ENCODE data around the gene DIRAS2.

The DIRAS2 gene

DNA sequence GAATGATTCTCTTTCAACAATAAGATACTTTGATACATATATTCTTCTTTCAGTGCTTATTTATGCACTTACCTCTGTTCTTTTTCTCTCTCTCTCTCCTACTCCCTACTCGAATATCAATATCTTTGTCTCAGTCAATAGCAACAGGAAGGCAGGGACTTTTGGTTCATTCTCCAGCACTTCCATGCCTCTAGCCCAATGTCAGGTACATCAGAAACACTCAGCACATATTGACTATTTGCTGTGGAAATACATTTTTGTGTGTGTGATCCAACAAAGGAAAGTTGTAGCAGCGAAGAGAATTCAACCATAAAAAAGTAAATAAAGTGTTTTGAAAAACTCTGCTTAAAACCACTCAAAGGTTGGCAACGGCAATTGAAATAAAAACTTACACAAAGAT lies 12.6 kb downstream of the DIRAS2 start:
- TF ChIP-seq HDGF (IDR thresholded peaks at IDR 0.05; ENCODE audit: borderline replicate concordance) (no peak), SUZ12 (IDR thresholded peaks at IDR 0.05) (no peak), FOXA1 (IDR thresholded peaks at IDR 0.05) (no peak), LEF1 (IDR thresholded peaks at IDR 0.05; ENCODE audit: borderline replicate concordance) (no peak), FOXK2 (IDR thresholded peaks at IDR 0.05) (no peak), BHLHE40 (IDR thresholded peaks at IDR 0.05; ENCODE audit: borderline replicate concordance) (no peak), SP1 (IDR thresholded peaks at IDR 0.05) (no peak), NFRKB (IDR thresholded peaks at IDR 0.05) (no peak), ELF4 (IDR thresholded peaks at IDR 0.05) (no peak), L3MBTL2 (conservative IDR thresholded peaks at IDR 0.05) (no peak), CTBP1 (IDR thresholded peaks at IDR 0.05; ENCODE audit: borderline replicate concordance) (no peak), ARNT (IDR thresholded peaks at IDR 0.05) (no peak), FOXM1 (IDR thresholded peaks at IDR 0.05; ENCODE audit: borderline replicate concordance) (no peak), TARDBP (IDR thresholded peaks at IDR 0.05) (no peak), ZNF384 (IDR thresholded peaks at IDR 0.05) (no peak)
- TF ChIP-seq, protein P1, sequence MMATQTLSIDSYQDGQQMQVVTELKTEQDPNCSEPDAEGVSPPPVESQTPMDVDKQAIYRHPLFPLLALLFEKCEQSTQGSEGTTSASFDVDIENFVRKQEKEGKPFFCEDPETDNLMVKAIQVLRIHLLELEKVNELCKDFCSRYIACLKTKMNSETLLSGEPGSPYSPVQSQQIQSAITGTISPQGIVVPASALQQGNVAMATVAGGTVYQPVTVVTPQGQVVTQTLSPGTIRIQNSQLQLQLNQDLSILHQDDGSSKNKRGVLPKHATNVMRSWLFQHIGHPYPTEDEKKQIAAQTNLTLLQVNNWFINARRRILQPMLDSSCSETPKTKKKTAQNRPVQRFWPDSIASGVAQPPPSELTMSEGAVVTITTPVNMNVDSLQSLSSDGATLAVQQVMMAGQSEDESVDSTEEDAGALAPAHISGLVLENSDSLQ (IDR thresholded peaks at IDR 0.05) = no peak
- POLR2A ChIA-PET = no interaction called here
- DNase-seq (ENCODE audit: extremely low spot score) = no peak
- CTCF ChIA-PET = no interaction called here

DNA sequence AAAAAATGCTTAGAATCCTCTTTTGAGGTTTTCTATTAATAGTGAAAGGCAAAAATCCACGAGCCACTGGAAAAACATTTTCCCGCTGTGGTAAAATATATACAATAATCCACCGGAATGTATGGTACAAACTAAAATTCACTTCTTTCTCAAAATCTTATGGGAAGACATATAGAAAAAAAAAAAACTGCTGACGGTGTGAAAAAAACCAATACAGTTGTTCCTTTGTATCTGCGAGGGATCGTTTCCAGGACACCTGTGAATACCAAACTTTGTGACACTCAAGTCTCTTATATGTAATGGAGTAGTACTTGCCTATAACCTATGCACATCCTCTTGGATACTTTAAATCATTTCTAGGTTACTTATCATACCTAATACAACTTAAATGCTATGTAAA lies 13.3 kb downstream of the DIRAS2 start:
- POLR2A ChIA-PET = no interaction called here
- CTCF ChIA-PET = no interaction called here
- no peak for DNase-seq (ENCODE audit: extremely low spot score)
- no peak for TF ChIP-seq FOXA1 (IDR thresholded peaks at IDR 0.05)

DNA sequence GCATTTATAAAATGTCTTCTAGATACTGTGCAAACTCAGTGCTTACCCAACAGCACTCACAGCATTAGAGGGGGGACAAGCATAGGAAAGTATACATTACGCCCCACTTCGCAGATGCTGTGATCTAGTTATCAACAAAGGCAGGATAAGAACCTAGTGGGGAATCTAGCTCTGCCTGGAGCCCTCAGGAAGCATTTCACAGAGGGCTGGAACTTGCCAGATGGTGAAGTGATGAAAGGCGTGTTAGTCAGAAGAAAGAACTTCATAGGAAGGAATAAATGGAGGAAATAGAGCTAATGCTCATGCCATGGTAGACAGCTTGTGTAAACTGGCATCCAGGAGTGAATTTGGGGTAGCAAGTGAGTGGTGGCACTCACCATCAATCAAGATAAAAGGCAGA lies 25.8 kb downstream of the DIRAS2 start:
- POLR2A ChIA-PET = no interaction called here
- no peak for DNase-seq (ENCODE audit: extremely low spot score)
- CTCF ChIA-PET = no interaction called here

DNA sequence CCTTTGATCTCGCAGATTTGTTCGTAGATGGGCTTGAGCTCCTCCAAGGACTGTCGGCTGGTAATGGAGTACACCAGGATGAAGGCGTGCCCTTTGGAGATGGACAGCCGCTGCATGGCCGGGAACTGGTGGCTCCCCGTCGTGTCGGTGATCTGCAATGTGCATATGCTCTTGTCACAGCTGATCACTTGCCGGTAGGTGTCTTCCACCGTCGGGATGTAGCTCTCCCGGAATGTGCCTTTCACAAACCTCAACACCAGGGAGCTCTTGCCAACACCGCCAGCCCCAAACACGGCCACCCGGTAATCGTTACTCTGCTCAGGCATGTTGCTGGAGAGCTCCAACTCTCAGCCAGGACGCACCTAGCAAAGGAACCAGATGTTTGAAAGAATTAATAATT lies 29.1 kb downstream of the DIRAS2 start:
- no peak for TF ChIP-seq SP1 (IDR thresholded peaks at IDR 0.05)
- no peak for TF ChIP-seq HDGF (IDR thresholded peaks at IDR 0.05; ENCODE audit: borderline replicate concordance)
- TF ChIP-seq TARDBP (IDR thresholded peaks at IDR 0.05) = no peak
- TF ChIP-seq ARNT (IDR thresholded peaks at IDR 0.05) = no peak
- TF ChIP-seq ELF4 (IDR thresholded peaks at IDR 0.05) = no peak
- no peak for TF ChIP-seq L3MBTL2 (conservative IDR thresholded peaks at IDR 0.05)
- no peak for TF ChIP-seq ZNF384 (IDR thresholded peaks at IDR 0.05)
- TF ChIP-seq BHLHE40 (IDR thresholded peaks at IDR 0.05; ENCODE audit: borderline replicate concordance) = no peak
- TF ChIP-seq LEF1 (IDR thresholded peaks at IDR 0.05; ENCODE audit: borderline replicate concordance) = no peak
- no peak for TF ChIP-seq FOXK2 (IDR thresholded peaks at IDR 0.05)
- no peak for TF ChIP-seq FOXA1 (IDR thresholded peaks at IDR 0.05)
- no peak for TF ChIP-seq FOXM1 (IDR thresholded peaks at IDR 0.05; ENCODE audit: borderline replicate concordance)
- no peak for TF ChIP-seq NFRKB (IDR thresholded peaks at IDR 0.05)
- TF ChIP-seq SUZ12 (IDR thresholded peaks at IDR 0.05) = no peak
- TF ChIP-seq, protein P1 (IDR thresholded peaks at IDR 0.05) = no peak
- TF ChIP-seq CTBP1 (IDR thresholded peaks at IDR 0.05; ENCODE audit: borderline replicate concordance) = no peak
- ChIA-PET CTCF (no interaction called here), POLR2A (no interaction called here)
- DNase-seq (ENCODE audit: extremely low spot score) = no peak

More for the DNA sequence above, 25.8 kb downstream of the DIRAS2 start:
- no peak for TF ChIP-seq ZNF384 (IDR thresholded peaks at IDR 0.05)
- no peak for TF ChIP-seq TARDBP (IDR thresholded peaks at IDR 0.05)
- no peak for TF ChIP-seq BHLHE40 (IDR thresholded peaks at IDR 0.05; ENCODE audit: borderline replicate concordance)
- TF ChIP-seq CTBP1 (IDR thresholded peaks at IDR 0.05; ENCODE audit: borderline replicate concordance) = no peak
- TF ChIP-seq SP1 (IDR thresholded peaks at IDR 0.05) = no peak
- TF ChIP-seq SUZ12 (IDR thresholded peaks at IDR 0.05) = no peak
- TF ChIP-seq ELF4 (IDR thresholded peaks at IDR 0.05) = no peak
- no peak for TF ChIP-seq L3MBTL2 (conservative IDR thresholded peaks at IDR 0.05)
- TF ChIP-seq LEF1 (IDR thresholded peaks at IDR 0.05; ENCODE audit: borderline replicate concordance) = no peak
- no peak for TF ChIP-seq NFRKB (IDR thresholded peaks at IDR 0.05)
- no peak for TF ChIP-seq HDGF (IDR thresholded peaks at IDR 0.05; ENCODE audit: borderline replicate concordance)
- no peak for TF ChIP-seq ARNT (IDR thresholded peaks at IDR 0.05)

DNA sequence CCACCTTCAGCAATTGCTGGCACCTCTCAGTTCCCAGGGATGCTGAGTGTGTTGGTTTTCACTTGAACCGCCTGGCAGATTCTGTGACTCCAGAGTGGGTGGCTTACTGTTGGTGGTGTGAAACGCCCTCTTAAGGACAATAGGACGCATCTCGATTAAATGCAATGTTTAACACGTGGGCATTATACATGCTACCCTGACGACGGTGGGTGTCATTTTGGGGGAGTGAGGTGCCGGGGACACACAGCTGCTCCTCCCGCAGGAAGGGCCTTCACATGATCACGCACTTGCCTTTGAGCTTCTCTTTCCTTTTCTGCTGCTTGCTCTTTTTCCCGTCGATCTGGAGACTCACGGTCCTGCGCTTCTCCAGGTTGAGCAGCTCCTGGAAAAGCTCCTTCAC lies 29.7 kb downstream of the DIRAS2 start:
- ChIA-PET CTCF (no interaction called here), POLR2A (no interaction called here)
- TF ChIP-seq, protein P1 (IDR thresholded peaks at IDR 0.05) = no peak
- no peak for TF ChIP-seq SP1 (IDR thresholded peaks at IDR 0.05)
- no peak for TF ChIP-seq FOXA1 (IDR thresholded peaks at IDR 0.05)
- no peak for TF ChIP-seq NFRKB (IDR thresholded peaks at IDR 0.05)
- TF ChIP-seq FOXM1 (IDR thresholded peaks at IDR 0.05; ENCODE audit: borderline replicate concordance) = no peak
- TF ChIP-seq BHLHE40 (IDR thresholded peaks at IDR 0.05; ENCODE audit: borderline replicate concordance) = no peak
- TF ChIP-seq ARNT (IDR thresholded peaks at IDR 0.05) = no peak
- TF ChIP-seq FOXK2 (IDR thresholded peaks at IDR 0.05) = no peak
- TF ChIP-seq ELF4 (IDR thresholded peaks at IDR 0.05) = no peak
- no peak for TF ChIP-seq LEF1 (IDR thresholded peaks at IDR 0.05; ENCODE audit: borderline replicate concordance)
- TF ChIP-seq TARDBP (IDR thresholded peaks at IDR 0.05) = no peak
- no peak for TF ChIP-seq SUZ12 (IDR thresholded peaks at IDR 0.05)
- TF ChIP-seq L3MBTL2 (conservative IDR thresholded peaks at IDR 0.05) = no peak
- no peak for TF ChIP-seq ZNF384 (IDR thresholded peaks at IDR 0.05)
- TF ChIP-seq CTBP1 (IDR thresholded peaks at IDR 0.05; ENCODE audit: borderline replicate concordance) = no peak
- TF ChIP-seq HDGF (IDR thresholded peaks at IDR 0.05; ENCODE audit: borderline replicate concordance) = no peak
- no peak for DNase-seq (ENCODE audit: extremely low spot score)

DNA sequence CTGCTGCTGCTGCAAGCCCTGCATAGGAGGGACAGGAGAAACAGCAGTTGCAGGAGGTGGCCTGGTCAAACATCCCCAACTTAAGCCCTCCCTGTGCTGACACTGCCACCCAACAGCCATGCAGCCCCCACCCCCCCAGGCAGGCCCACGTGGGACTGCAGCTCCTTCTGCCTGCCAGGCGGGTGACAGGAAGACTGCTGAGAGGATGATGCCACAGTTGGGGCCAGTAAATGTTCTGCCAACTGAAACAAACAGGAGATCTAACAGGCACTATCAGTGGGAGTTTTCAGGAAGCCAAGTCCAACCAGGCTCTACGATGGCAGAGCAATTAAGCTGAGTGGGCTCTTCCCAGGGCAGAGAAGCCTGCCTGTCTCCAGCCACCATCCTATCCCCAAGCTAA lies 31.1 kb downstream of the DIRAS2 start:
- no peak for DNase-seq (ENCODE audit: extremely low spot score)
- ChIA-PET CTCF (no interaction called here), POLR2A (no interaction called here)
- TF ChIP-seq ZNF384 (IDR thresholded peaks at IDR 0.05) (no peak), HDGF (IDR thresholded peaks at IDR 0.05; ENCODE audit: borderline replicate concordance) (no peak), TARDBP (IDR thresholded peaks at IDR 0.05) (no peak), NFRKB (IDR thresholded peaks at IDR 0.05) (no peak), ARNT (IDR thresholded peaks at IDR 0.05) (no peak), SP1 (IDR thresholded peaks at IDR 0.05) (no peak)
- TF ChIP-seq, protein P1 (IDR thresholded peaks at IDR 0.05) = no peak
